Brain pericyte (primary cell): Measurements from ENCODE around the gene KIF1C.

ENCODE experiments used
- DNase-seq: peaks from one replicate; pipeline ENCODE4 v3.0.0-alpha.2; 2012; ENCODE audit warnings: low read depth, low spot score

The KIF1C gene

GRCh38 chr17:4969047-4969550, 28.7 kb upstream of the KIF1C start:
- no peak for DNase-seq

GRCh38 chr17:4969551-4970173, 28.1 kb upstream of the KIF1C start:
- no peak for DNase-seq

GRCh38 chr17:4970273-4970672, 27.5 kb upstream of the KIF1C start:
- DNase-seq, result no peak

DNA sequence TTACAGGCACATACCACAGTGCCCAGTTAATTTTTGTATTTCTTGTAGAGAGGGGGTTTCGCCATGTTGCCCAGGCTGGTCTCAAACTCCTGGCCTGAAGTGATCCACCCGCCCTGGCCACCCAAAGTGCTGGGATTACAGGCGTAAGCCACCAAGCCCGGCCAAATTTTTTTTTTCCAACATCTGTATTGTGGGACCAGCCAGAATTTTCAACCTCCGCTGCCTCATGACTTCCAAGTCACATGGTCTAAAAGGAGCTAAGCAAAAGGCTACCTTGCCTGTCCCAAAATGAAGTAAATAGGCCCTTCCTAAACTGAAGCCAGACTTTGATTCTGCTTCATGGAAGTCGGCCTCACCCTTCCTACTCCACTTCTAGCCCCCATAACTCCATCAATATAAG, 25.9 kb upstream of the KIF1C start:
- DNase-seq, result no peak

GRCh38 chr17:4972322-4972721, 25.4 kb upstream of the KIF1C start:
- no peak for DNase-seq

DNA sequence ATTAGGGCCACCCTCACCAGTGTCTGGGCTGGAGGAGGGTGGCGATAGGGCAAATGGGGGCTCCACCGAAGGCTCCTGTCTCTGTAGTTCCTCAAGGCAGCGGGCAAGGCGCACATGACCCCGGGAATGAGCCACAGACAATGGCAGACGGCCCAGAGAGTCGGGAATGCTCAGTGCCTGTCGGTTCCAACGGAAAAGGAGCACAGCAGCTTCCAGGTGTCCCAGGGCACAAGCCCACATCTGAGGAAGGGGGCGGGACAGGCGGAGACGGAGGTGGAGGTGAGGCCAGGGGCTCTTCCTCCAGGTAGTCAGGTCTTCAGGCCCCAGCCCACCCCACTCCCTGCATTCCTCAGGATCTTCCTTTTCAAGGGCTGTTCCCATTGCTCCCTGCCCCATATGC, 25.0 kb upstream of the KIF1C start:
- no peak for DNase-seq

DNA sequence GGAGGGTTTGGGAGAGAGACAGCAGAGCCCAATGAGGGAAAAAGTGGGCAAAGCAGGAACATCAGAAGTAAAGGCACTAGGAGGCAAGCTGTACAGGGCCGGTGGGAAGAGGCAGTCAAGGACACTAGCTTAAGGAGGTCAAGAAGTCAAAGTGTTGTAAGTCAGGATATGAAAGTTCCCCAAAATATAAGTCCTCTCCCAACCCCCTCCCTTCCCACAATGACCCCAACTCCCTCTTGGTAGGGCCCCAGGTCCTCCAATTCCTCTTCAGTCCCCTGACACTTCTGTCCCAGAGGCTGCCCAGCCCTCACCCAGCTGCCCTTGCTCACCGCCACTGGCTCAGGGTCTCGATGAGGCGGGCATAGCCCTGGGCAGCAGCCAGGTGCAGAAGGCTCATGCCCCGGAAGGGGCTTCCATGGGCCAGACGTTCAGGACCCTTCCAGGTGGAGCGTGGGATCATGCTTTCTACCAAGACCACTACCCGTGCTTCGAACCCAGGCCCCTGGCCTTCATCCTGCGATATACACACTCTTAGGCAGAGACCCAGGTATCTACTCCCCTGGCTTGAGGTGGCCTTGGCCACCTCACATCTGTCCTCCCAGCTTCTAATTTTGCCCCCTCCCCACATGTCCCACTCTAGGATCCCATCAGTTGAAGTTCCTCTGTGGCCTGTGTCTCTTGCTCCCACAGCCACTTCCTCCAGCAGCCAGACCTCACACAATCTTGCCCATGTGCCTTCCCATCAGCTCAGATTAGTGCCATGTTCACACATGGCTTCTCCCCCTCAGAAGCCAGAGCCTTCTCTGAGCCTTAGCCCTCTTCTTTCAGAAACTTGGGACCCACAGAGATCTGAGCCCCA, 24.3 kb upstream of the KIF1C start:
- DNase-seq, result no peak

DNA sequence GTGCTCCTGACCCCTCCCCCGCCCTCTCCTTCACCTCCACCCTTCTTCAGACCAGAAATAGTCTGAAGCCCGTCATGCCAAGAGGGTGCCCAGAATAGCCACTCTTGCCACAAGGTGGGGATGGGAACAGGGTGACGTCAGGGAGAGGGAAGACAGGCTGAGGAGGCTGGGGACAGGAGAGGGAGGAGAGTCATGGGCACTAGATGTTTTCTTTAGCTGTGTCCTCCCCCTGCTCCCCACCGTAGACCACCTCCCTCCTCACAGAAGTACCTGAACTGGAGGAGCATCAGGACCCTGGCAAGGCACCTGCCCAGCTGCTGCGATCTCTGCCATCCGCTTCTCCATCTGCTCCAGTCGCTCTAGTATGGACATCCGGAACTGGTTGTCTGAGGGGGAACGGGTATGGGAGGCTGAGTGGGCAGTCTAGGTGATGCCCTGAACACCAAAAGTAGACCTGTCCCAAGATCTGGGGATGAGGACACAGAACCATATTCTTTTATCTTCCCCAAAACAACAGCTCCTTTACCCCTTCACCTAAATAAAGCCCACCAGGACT, 23.6 kb upstream of the KIF1C start:
- DNase-seq, result no peak

GRCh38 chr17:4978726-4979125, 19.0 kb upstream of the KIF1C start:
- no peak for DNase-seq

DNA sequence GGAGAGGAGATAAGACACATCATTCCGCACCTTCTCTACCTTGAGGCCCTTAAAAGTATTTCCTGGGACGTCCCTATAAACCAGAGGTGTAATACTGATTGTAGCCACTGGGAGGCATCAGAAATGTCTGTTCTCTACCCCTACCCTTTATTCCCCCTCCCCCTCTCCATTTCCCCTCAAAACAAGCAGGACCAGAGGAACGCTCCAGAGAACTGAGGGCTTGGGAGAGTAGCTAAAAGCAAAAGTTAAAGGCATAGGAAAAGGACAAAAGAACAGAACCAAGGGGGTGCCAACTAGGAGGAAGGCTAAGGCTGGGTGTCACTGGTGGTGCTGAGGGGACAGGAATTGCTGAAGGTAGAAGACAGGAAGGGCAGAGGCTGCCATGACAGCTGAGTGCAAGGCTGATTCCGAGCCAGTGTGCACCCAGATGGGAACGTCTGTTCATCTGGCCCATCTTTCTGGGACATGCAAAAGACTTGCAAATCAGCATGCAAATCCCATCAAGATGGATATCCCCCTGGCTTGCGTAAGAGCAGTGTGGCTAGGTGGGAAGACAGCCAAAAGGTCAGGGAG, 17.0 kb upstream of the KIF1C start:
- DNase-seq, result no peak

GRCh38 chr17:4982305-4982704, 15.4 kb upstream of the KIF1C start:
- DNase-seq, result no peak

DNA sequence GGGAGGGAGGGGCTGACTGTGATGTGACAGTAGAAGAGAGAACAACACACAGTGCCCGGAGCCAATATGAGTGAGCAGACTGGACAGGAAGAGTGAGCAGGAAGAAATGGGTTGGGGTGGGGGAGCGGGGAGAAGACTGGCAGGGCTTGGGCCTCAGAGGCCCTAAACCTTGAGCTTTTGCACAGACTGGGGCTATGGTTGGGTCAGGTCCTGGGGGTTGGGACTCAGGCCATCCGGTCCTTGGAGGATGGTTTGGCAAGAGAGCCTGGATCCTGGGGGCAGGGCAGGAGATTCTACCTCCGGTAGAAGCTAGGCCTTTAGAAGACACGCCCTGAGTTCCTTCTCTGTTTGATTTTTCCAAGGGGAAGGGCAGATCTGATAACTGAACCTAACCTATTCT, 11.3 kb upstream of the KIF1C start:
- DNase-seq, result no peak

GRCh38 chr17:4986951-4987766, 10.6 kb upstream of the KIF1C start, which contains the start of gene CAMTA2:
CAMTA2 (minus strand) TSS chr17:4987675; CDS start chr17:4986222, 1,453 bp downstream.
- no peak for DNase-seq

- no peak for DNase-seq
These were observed 9.8 kb upstream of the KIF1C start for GRCh38 chr17:4987767-4988567.

DNA sequence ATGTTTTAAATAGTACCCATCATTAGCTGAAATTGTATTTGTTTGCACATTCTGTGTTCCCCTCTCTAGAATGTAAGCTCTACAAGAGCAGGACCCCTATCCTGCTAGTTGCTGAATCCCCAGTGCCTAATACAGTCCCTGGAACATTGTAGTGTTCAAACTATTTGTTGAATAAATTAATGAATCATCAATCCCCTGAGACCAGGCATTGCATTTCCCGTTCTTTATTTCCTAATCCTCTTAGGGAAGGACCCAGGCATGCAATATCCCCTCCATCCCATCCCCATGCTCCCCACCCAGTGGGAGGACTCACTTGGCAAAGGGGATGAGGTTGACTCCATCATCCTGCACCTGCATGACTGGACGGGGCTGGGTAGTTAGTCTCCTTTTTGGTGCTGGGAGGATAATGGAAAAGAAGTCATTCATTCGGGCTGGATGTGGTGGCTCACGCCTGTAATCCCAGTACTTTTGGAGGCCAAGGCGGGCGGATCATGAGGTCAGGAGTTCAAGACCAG, 3.6 kb upstream of the KIF1C start:
- no peak for DNase-seq

- DNase-seq, result no peak
These were observed 429 bp downstream of the KIF1C start for GRCh38 chr17:4998027-4998731.

DNA sequence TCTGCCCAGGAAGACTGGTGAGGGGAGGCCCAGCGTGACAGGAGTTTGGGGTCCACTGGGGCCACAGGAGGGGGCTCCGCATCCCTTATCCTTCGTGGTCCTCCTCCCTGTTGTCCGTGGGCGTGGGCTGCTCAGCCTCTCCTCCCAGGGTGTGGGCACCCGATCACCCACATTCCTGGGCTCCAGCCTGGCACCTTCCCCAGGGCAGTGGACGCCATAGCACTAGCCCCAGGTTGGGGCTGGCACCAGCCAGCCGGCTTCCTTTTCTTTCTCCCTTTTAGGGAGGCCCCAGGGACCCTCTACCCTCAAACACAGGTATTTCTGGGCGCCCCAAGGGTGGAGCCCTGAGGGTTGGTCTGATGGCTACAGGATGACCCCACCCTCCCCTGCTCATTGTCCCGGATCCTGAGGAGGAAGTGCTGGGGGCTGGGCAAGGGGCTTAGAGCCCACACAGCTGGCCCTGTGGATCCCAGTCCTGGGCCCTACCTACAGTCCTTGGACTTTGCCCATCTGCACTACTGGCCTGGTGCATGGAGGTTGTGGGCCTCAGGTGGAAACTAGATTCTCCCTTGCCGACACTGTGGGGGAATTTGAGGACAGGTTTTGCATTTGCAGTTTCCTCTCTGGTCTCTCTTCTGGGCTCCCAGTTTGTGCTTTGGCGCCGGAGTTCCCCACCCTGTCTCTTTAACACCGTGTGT, 1.1 kb downstream of the KIF1C start:
- DNase-seq, result no peak

DNA sequence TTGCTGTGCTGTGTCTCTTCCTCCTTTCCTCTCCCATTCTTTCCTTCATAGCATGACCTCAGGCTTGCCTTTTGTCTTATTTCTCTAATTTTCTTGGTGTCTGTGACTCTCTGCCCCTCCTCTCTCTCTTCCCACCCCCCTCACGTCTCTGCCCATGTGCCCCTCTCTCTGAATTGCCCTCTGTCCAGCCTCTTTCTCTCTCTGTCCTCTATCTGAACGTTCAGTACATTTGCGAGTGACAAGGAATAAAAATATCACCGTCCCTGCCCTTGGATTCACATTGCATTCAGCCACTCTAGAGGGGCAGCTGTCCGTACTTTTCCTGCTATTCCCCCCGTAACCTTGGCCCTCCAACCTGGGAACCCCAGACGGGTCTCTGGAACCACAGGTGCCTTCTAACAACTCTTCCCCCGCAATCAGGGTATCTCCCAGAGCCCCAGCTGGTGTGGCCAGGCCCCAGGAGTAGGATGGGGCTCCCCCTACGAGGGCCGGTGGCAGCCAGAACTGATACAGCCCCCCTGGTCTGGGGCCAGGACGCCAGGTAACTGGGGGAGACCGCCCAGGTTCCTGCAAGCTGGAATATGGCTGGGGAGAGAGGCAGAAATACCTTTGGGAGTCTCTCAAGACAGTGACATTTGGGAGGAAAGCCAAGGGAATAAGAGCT, 1.8 kb downstream of the KIF1C start:
- DNase-seq, result no peak

- no peak for DNase-seq
These were observed 2.5 kb downstream of the KIF1C start for GRCh38 chr17:5000237-5000639.
